ENCODE results near the gene CORO6. TPM values are rescaled to one million over a fixed set of nuclear protein-coding genes. Genes with fewer than 3 reads are reported as not detected.

The CORO6 gene
- total and polyA plus RNA-seq, 10 of the 15 experiments (the other 5 are each of a cell fraction or from before 2014, with no cell fraction given) = 0.26 to 5.0 (median 1.7) TPM; not detected in 1

- in situ Hi-C loops (cut with MboI) (no loop called here), intact Hi-C loops (cut with micrococcal nuclease; ENCODE audit: unreplicated experiment) (no loop called here)
- POLR2A ChIA-PET = interaction anchor here (0.6 to 1.4 kb wide), 4 partner anchors 23 to 898 kb away, joined by 3 read pairs; partner anchors contain the start of gene SSH2
- no peaks in the 10 kb centered on the region for H3K9me3 ChIP-seq (replicated peaks; ENCODE audit: control insufficient read depth, insufficient read depth, low read length)
- peak overlapping the region; percentile 70 for H3K9ac ChIP-seq (ENCODE audit: control insufficient read depth, insufficient read depth, low read length)
- BruUV-seq (replicated peaks) = no TSS peak
- peak overlapping the region; percentile 95 for H3K4me2 ChIP-seq (ENCODE audit: control insufficient read depth, insufficient read depth)
- peak overlapping the region; percentile 50 for H3K27ac ChIP-seq (ENCODE audit: control insufficient read depth, insufficient read depth)
- no peaks in the 10 kb centered on the region for H3K27me3 ChIP-seq (replicated peaks in 1 of 2; ENCODE audit: control insufficient read depth in 2 of 2, insufficient read depth in 2 of 2, low read length in 1 of 2)
- H3K4me3 ChIP-seq = peak overlapping the region; percentile 96
- H3K36me3 ChIP-seq (ENCODE audit: control insufficient read depth in 2 of 2, insufficient read depth in 2 of 2, low read length in 1 of 2) = peaks cover 2 to 3% of the 10 kb centered on the region in 2 experiments; a peak in 3 of 4 replicates
- peak overlapping the region; percentile 91 for H2AFZ ChIP-seq (ENCODE audit: control insufficient read depth, low read depth, low read length)
- DNase-seq (ENCODE audit: low read depth, low spot score) = no peak
- peaks cover 18% of the 10 kb centered on the region for H3K4me1 ChIP-seq (ENCODE audit: control insufficient read depth, insufficient read depth, low read length)
- 6% methylated on average over 48 of the region's 55 CpGs for WGBS (ENCODE audit: insufficient coverage, insufficient replicate concordance, low lambda C conversion rate, missing lambda C conversion rate)
- FAIRE-seq = peak; percentile 23
- H4K20me1 ChIP-seq (ENCODE audit: control insufficient read depth, insufficient read depth) = no peaks in the 10 kb centered on the region
- ATAC-seq = peak; percentile 51
- H3K79me2 ChIP-seq (ENCODE audit: control insufficient read depth, insufficient read depth, low read length) = peaks cover 7% of the 10 kb centered on the region; the same call in 1 of the 2 replicates
- RAD21 ChIA-PET (ENCODE audit: unreplicated experiment) = interaction anchor here (1.1 to 2.4 kb wide), 4 partner anchors 10 to 195 kb away, joined by 3 to 9 read pairs (median 6); no protein-coding TSS in a partner anchor
- SMC1A ChIA-PET (ENCODE audit: uncharacterized antibody, unreplicated experiment) = interaction anchor here (0.6 to 1.2 kb wide), 5 partner anchors 10 to 346 kb away, joined by 3 to 5 read pairs (median 3); partner anchors contain the start of gene ANKRD13B
- CTCF ChIA-PET = interaction anchor here (0.6 to 3.5 kb wide), 9 partner anchors 9 to 242 kb away, joined by 3 to 21 read pairs (median 6); no protein-coding TSS in a partner anchor
- TF ChIP-seq HDGF (IDR thresholded peaks at IDR 0.05) (peak; percentile 55; the same call in 1 of the 2 replicates), SIX5 (IDR thresholded peaks at IDR 0.05; ENCODE audit: low read depth, low read length, severe bottlenecking) (no peak), POLR2A (IDR thresholded peaks at IDR 0.05; ENCODE audit: low read depth, low read length) (no peak), RUNX3 (IDR thresholded peaks at IDR 0.05; ENCODE audit: low read length) (peak; percentile 45; the same call in 1 of the 2 replicates), NFIC (IDR thresholded peaks at IDR 0.05; ENCODE audit: low read depth, low read length) (no peak), BACH1 (IDR thresholded peaks at IDR 0.05; ENCODE audit: borderline replicate concordance) (peak; percentile 21; the same call in 1 of the 2 replicates), NBN (IDR thresholded peaks at IDR 0.05) (no peak), MYC (IDR thresholded peaks at IDR 0.05; ENCODE audit: insufficient read depth, insufficient read length, insufficient replicate concordance, low read length, severe bottlenecking) (peak; percentile 40), LARP7 (IDR thresholded peaks at IDR 0.05) (0 out of 2 replicates have a peak, but pooled peaks have one; percentile 13), BHLHE40 (IDR thresholded peaks at IDR 0.05; ENCODE audit: borderline replicate concordance in 1 of 2, low read depth in 2 of 2, low read length in 1 of 2) (peak in 1 of 2 experiments; percentile 61; a peak in 1 of 4 replicates), YY1 (IDR thresholded peaks at IDR 0.05; ENCODE audit: low read depth, low read length) (0 out of 2 replicates have a peak, but pooled peaks have one; percentile 22), RELA (IDR thresholded peaks at IDR 0.05; ENCODE audit: borderline replicate concordance, partially characterized antibody) (no peak), STAT3 (IDR thresholded peaks at IDR 0.05; ENCODE audit: low read depth, low read length) (no peak)
- TF ChIP-seq, protein P1, sequence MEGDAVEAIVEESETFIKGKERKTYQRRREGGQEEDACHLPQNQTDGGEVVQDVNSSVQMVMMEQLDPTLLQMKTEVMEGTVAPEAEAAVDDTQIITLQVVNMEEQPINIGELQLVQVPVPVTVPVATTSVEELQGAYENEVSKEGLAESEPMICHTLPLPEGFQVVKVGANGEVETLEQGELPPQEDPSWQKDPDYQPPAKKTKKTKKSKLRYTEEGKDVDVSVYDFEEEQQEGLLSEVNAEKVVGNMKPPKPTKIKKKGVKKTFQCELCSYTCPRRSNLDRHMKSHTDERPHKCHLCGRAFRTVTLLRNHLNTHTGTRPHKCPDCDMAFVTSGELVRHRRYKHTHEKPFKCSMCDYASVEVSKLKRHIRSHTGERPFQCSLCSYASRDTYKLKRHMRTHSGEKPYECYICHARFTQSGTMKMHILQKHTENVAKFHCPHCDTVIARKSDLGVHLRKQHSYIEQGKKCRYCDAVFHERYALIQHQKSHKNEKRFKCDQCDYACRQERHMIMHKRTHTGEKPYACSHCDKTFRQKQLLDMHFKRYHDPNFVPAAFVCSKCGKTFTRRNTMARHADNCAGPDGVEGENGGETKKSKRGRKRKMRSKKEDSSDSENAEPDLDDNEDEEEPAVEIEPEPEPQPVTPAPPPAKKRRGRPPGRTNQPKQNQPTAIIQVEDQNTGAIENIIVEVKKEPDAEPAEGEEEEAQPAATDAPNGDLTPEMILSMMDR (IDR thresholded peaks at IDR 0.05 in 2 of 3, conservative IDR thresholded peaks at IDR 0.05 in 1 of 3; ENCODE audit: control insufficient read depth in 2 of 3, extremely low read depth in 1 of 3, insufficient read depth in 1 of 3, low read depth in 3 of 3, low read length in 3 of 3) = peak in 2 of 3 experiments; percentile 24 to 29; a peak in 4 of 6 replicates
- TF ChIP-seq, protein P2, sequence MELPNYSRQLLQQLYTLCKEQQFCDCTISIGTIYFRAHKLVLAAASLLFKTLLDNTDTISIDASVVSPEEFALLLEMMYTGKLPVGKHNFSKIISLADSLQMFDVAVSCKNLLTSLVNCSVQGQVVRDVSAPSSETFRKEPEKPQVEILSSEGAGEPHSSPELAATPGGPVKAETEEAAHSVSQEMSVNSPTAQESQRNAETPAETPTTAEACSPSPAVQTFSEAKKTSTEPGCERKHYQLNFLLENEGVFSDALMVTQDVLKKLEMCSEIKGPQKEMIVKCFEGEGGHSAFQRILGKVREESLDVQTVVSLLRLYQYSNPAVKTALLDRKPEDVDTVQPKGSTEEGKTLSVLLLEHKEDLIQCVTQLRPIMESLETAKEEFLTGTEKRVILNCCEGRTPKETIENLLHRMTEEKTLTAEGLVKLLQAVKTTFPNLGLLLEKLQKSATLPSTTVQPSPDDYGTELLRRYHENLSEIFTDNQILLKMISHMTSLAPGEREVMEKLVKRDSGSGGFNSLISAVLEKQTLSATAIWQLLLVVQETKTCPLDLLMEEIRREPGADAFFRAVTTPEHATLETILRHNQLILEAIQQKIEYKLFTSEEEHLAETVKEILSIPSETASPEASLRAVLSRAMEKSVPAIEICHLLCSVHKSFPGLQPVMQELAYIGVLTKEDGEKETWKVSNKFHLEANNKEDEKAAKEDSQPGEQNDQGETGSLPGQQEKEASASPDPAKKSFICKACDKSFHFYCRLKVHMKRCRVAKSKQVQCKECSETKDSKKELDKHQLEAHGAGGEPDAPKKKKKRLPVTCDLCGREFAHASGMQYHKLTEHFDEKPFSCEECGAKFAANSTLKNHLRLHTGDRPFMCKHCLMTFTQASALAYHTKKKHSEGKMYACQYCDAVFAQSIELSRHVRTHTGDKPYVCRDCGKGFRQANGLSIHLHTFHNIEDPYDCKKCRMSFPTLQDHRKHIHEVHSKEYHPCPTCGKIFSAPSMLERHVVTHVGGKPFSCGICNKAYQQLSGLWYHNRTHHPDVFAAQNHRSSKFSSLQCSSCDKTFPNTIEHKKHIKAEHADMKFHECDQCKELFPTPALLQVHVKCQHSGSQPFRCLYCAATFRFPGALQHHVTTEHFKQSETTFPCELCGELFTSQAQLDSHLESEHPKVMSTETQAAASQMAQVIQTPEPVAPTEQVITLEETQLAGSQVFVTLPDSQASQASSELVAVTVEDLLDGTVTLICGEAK (IDR thresholded peaks at IDR 0.05; ENCODE audit: borderline replicate concordance) = no peak
These were observed 56.9 kb downstream of the CORO6 start for GRCh38 chr17:29565643-29566472.
